Endodermal cell (in vitro differentiated cells): ENCODE data around the gene DAZAP2. TPM values are rescaled to one million over a fixed set of nuclear protein-coding genes. Genes with fewer than 3 reads are reported as not detected.

Experiments used
- DNase-seq: peaks from one replicate; pipeline ENCODE4 v3.0.0-alpha.2; 2017
- H3K27ac ChIP-seq: 2 replicates; pipeline ENCODE4 v1.5.1; 2013; ENCODE audit warnings: mild to moderate bottlenecking, low read depth, low read length, moderate library complexity
- H3K27me3 ChIP-seq: 2 replicates; pipeline ENCODE4 v1.6.1; 2013; ENCODE audit warnings: mild to moderate bottlenecking, low read length, moderate library complexity; ENCODE audit not compliant: insufficient read depth, control insufficient read depth, poor library complexity, severe bottlenecking
- H3K36me3 ChIP-seq: 2 replicates; pipeline ENCODE4 v1.7.0; 2013; ENCODE audit warnings: mild to moderate bottlenecking, low read length, moderate library complexity; ENCODE audit not compliant: control insufficient read depth, insufficient read depth
- H3K4me1 ChIP-seq: one replicate; pipeline ENCODE4 v1.7.0; 2013; ENCODE audit warnings: low read length; ENCODE audit not compliant: control insufficient read depth, insufficient read depth
- H3K4me3 ChIP-seq: 2 replicates; pipeline ENCODE4 v1.5.1; 2013; ENCODE audit warnings: mild to moderate bottlenecking, low read length, moderate library complexity
- H3K9ac ChIP-seq: 2 replicates; pipeline ENCODE4 v1.6.1; 2013; ENCODE audit warnings: mild to moderate bottlenecking, low read length, moderate library complexity; ENCODE audit not compliant: poor library complexity, severe bottlenecking; ENCODE audit errors: extremely low read depth
- H3K9me3 ChIP-seq: 2 replicates; pipeline ENCODE4 v1.6.1; 2013; ENCODE audit warnings: mild to moderate bottlenecking, low read length, moderate library complexity; ENCODE audit not compliant: control insufficient read depth
- H3K27ac Mint-ChIP-seq: 2 replicates; pipeline ENCODE4 v1.8.0; 2020; ENCODE audit warnings: mixed read lengths
- H3K27me3 Mint-ChIP-seq: 2 replicates; pipeline ENCODE4 v1.8.0; 2021; ENCODE audit warnings: mild to moderate bottlenecking, mixed read lengths; ENCODE audit not compliant: insufficient read depth
- H3K36me3 Mint-ChIP-seq: 2 replicates; pipeline ENCODE4 v1.8.0; 2020; ENCODE audit warnings: low read depth, mixed read lengths
- H3K4me1 Mint-ChIP-seq: 2 replicates; pipeline ENCODE4 v1.8.0; 2020; ENCODE audit warnings: mixed read lengths
- H3K4me3 Mint-ChIP-seq: 2 replicates; pipeline ENCODE4 v1.8.0; 2020; ENCODE audit warnings: mild to moderate bottlenecking, moderate library complexity, mixed read lengths
- H3K9me3 Mint-ChIP-seq: 2 replicates; pipeline ENCODE4 v1.8.0; 2020; ENCODE audit warnings: mild to moderate bottlenecking, mixed read lengths
- CTCF ChIP-seq: fragments of 200-600 bp; sonication (generic); conservative IDR thresholded peaks from 2 replicates; pipeline ENCODE4 v1.5.0; 2021; ENCODE audit warnings: antibody characterized with exemption, mild to moderate bottlenecking
- WGBS, 2 experiments: methylation state at CpG; one replicate each; pipeline versions ENCODE4 v1.1.5 to v1.1.7; 2013; ENCODE audit warnings: missing lambda C conversion rate in 2 of 2, mixed read lengths in 1 of 2; ENCODE audit not compliant: insufficient coverage in 1 of 2, insufficient read length in 1 of 2; 5-methylcytosine and 5-hydroxymethylcytosine counted together
- total RNA-seq, 2 donors: library from RNA; stranded (reverse); fragmentation: NEBNext Ultra II Directional in 1 of 2; extraction: Animal tissue kit (Norgen Biotek cat#: 25700) in 1 of 2; gene quantifications; 2 replicates in 1 of 2; 3 replicates in 1 of 2; pipeline ENCODE4 v1.2.1, GENCODE V29; 2021

DAZAP2 gene
- total RNA-seq, 2 donors from 2014 or later, result 31.5 to 42.7 TPM

GRCh38 chr12:51227962-51228361 lies 10.7 kb upstream of the DAZAP2 start:
- H3K4me3 ChIP-seq, result no peak overlapping the region
- H3K27me3 Mint-ChIP-seq, result no peaks in the 10 kb centered on the region
- no peak for TF ChIP-seq CTCF
- H3K27ac ChIP-seq, result no peak overlapping the region
- H3K36me3 ChIP-seq, result no peaks in the 10 kb centered on the region
- no peaks in the 10 kb centered on the region for H3K4me1 ChIP-seq
- H3K9me3 ChIP-seq, result no peaks in the 10 kb centered on the region
- H3K27ac Mint-ChIP-seq, result no peak overlapping the region
- no peaks in the 10 kb centered on the region for H3K27me3 ChIP-seq
- H3K4me1 Mint-ChIP-seq, result no peaks in the 10 kb centered on the region
- peaks cover 12% of the 10 kb centered on the region for H3K36me3 Mint-ChIP-seq
- no peaks in the 10 kb centered on the region for H3K9me3 Mint-ChIP-seq
- no peak overlapping the region for H3K4me3 Mint-ChIP-seq
- DNase-seq, result no peak
- WGBS, 2 experiments, result 100% methylated on average over 1 of the region's 1 CpG
- H3K9ac ChIP-seq, result no peak overlapping the region

GRCh38 chr12:51229116-51229809 lies 9.4 kb upstream of the DAZAP2 start:
- Histone ChIP-seq H3K9ac (no peak overlapping the region), H3K9me3 (no peaks in the 10 kb centered on the region), H3K4me3 (no peak overlapping the region), H3K27ac (no peak overlapping the region), H3K4me1 (no peaks in the 10 kb centered on the region), H3K27me3 (no peaks in the 10 kb centered on the region), H3K36me3 (no peaks in the 10 kb centered on the region)
- 93 to 97% methylated on average over 4 to 7 of the region's 7 CpGs for WGBS, 2 experiments
- Mint-ChIP-seq H3K27me3 (no peaks in the 10 kb centered on the region), H3K27ac (no peak overlapping the region), H3K36me3 (peaks cover 9% of the 10 kb centered on the region), H3K4me3 (no peak overlapping the region), H3K9me3 (no peaks in the 10 kb centered on the region), H3K4me1 (no peaks in the 10 kb centered on the region)
- no peak for TF ChIP-seq CTCF
- no peak for DNase-seq

DNA sequence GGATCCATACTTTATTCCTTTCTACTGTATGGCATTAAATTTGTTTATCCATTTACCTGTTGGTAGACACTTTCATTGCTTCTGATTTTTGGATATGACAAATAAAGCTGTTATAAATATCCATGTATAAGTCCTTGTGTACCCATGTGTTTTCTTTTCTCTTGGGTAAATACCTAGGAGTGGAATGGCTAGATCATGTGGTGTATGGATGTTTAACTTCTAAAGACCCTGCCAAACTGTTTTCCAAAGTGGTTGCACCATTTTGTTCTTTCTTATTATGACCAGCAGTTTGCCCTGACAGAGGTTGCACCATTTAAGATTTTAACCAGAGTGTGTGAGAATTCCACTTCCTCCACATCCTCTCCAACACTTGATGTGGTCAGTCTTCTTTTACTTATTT lies 6.0 kb upstream of the DAZAP2 start:
- H3K36me3 ChIP-seq, result no peaks in the 10 kb centered on the region
- no peaks in the 10 kb centered on the region for H3K9me3 ChIP-seq
- no peak overlapping the region for H3K4me3 ChIP-seq
- no peak overlapping the region for H3K4me3 Mint-ChIP-seq
- no peak overlapping the region for H3K9ac ChIP-seq
- no peaks in the 10 kb centered on the region for H3K9me3 Mint-ChIP-seq
- H3K36me3 Mint-ChIP-seq, result peaks cover 4% of the 10 kb centered on the region
- H3K4me1 Mint-ChIP-seq, result peaks cover 2% of the 10 kb centered on the region
- H3K4me1 ChIP-seq, result no peaks in the 10 kb centered on the region
- no peak for TF ChIP-seq CTCF
- H3K27ac ChIP-seq, result no peak overlapping the region
- no peak overlapping the region for H3K27ac Mint-ChIP-seq
- H3K27me3 ChIP-seq, result no peaks in the 10 kb centered on the region
- H3K27me3 Mint-ChIP-seq, result no peaks in the 10 kb centered on the region
- no peak for DNase-seq
